AG04450 (cell line): ENCODE results near the gene FARS2. TPM values are rescaled to one million over a fixed set of nuclear protein-coding genes. Genes with fewer than 3 reads are reported as not detected.

ENCODE experiments used
- CTCF ChIA-PET: fragments of 300-600, 350-600 bp; formaldehyde crosslinking; extraction: SDS; loops from one replicate; lab custom pipeline; 2022; ENCODE audit warnings: antibody characterized with exemption, inconsistent platforms; lab: Charles Lee
- POLR2A ChIA-PET: fragments of 350-600 bp; formaldehyde crosslinking; extraction: SDS; loops from one replicate; lab custom pipeline; 2021; ENCODE audit warnings: antibody characterized with exemption, inconsistent platforms; lab: Yijun Ruan, JAX
- DNase-seq: peaks from one replicate; pipeline ENCODE4 v3.0.0-alpha.2; 2011; ENCODE audit warnings: low read depth, low spot score
- H3K27ac ChIP-seq: one replicate; pipeline ENCODE4 v1.5.1; 2012; ENCODE audit warnings: low read depth, low read length, control low read depth
- H3K27me3 ChIP-seq: one replicate; pipeline ENCODE4 v1.6.0; 2012; ENCODE audit warnings: low read length; ENCODE audit not compliant: control insufficient read depth, insufficient read depth
- H3K4me3 ChIP-seq: 2 replicates; pipeline ENCODE4 v1.5.1; 2011; ENCODE audit warnings: mild to moderate bottlenecking, low read depth, low read length, control low read depth
- H3K9me3 ChIP-seq: 2 replicates; pipeline ENCODE4 v1.5.1; 2012; ENCODE audit warnings: low read length; ENCODE audit not compliant: control insufficient read depth, insufficient read depth
- CTCF ChIP-seq: IDR thresholded peaks from 2 replicates; pipeline ENCODE4 v1.5.1; 2011; ENCODE audit warnings: low read depth, low read length, control low read depth, inconsistent platforms
- polyA plus RNA-seq: library from polyadenylated mRNA; depleted of rRNA; stranded (reverse); fragments of >200 nt; gene quantifications from 2 replicates; pipeline ENCODE4 v1.2.3, GENCODE V29; 2011

The FARS2 gene
- polyA plus RNA-seq, 1 experiment: 14.0 TPM

- ChIA-PET POLR2A (no interaction called here), CTCF (no interaction called here)
- no peak for DNase-seq
- Histone ChIP-seq H3K27ac (no peak overlapping the region), H3K4me3 (no peak overlapping the region), H3K27me3 (no peaks in the 10 kb centered on the region), H3K9me3 (peaks cover 14% of the 10 kb centered on the region; the same call in 1 of the 2 replicates)
- TF ChIP-seq CTCF: no peak
These were observed 62.7 kb downstream of the FARS2 start for GRCh38 chr6:5323979-5324378.

GRCh38 chr6:5325173-5325572, 63.9 kb downstream of the FARS2 start:
- DNase-seq: no peak
- no peaks in the 10 kb centered on the region for H3K27me3 ChIP-seq
- ChIA-PET POLR2A (no interaction called here), CTCF (interaction anchor here (1.4 kb wide), 1 partner anchor 9 kb away, joined by 3 read pairs; no protein-coding TSS in a partner anchor)
- no peak overlapping the region for H3K4me3 ChIP-seq
- H3K27ac ChIP-seq: no peak overlapping the region
- TF ChIP-seq CTCF: no peak
- peaks cover 14% of the 10 kb centered on the region; the same call in 1 of the 2 replicates for H3K9me3 ChIP-seq

DNA sequence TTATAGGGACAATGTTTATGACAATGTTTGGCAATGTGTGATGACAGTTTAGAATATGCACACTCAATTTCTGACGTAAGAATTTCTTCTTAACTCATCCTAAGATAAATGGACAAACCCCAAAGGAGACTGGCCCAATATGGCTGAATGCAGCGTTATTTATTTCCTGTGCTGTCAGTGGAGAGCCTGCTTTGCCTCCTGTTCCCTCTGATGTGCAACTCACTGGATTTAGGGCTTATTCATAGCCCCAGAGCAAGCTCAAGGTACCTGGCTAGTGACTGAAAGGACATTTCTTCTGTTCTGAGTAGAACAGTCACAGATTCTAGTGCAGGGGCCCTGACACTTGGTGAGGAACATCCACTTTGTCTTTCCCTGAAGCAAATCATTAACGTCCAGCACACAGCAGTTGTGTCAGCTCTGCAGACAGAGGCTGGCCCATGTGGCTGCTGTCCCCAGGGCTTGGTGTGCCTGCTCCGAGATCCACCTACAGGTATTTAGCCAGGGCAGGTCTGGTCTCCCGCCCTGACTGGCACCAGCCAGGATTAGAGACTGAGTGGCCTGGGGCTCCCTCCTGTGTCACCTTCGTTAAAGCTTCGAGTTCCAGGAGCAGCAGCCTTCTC, 64.8 kb downstream of the FARS2 start:
- Histone ChIP-seq H3K9me3 (peaks cover 14% of the 10 kb centered on the region; the same call in 1 of the 2 replicates), H3K27me3 (no peaks in the 10 kb centered on the region), H3K4me3 (no peak overlapping the region), H3K27ac (no peak overlapping the region)
- CTCF ChIA-PET: interaction anchor here (1.4 kb wide), 1 partner anchor 8 kb away, joined by 3 read pairs; no protein-coding TSS in a partner anchor
- no peak for TF ChIP-seq CTCF
- POLR2A ChIA-PET: no interaction called here
- DNase-seq: no peak

GRCh38 chr6:5328800-5329199, 67.5 kb downstream of the FARS2 start:
- Histone ChIP-seq H3K27ac (no peak overlapping the region), H3K27me3 (no peaks in the 10 kb centered on the region), H3K4me3 (no peak overlapping the region), H3K9me3 (peaks cover 10% of the 10 kb centered on the region; the same call in 1 of the 2 replicates)
- no peak for DNase-seq
- TF ChIP-seq CTCF: no peak
- POLR2A ChIA-PET: no interaction called here
- CTCF ChIA-PET: no interaction called here

DNA sequence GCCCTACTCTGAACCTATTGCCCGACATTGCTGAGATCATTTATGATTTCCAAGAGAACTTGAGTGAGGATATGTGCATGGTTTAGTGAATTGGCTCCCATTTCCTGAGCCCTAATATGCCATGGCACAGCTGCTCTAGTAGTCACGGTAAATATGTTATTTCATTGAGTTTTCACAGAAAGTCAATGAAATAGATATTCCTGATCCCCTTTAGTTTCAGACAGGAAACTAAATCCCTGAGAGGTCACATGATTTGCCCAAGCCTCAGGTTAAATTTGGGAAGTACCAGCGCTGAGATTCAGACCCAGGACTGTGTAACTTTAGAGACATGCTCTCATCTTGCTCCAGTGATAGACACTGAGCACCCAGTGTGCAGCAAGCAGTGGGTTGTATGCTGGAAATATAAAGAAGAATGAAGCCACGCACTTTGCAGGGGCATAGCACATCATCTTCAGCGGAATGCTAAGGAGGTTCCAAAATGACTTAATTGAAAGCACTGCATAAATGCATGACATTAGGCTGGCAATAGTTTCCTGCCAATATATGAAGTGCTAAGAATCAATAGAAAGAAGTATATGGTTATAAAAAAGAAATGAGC, 70.6 kb downstream of the FARS2 start:
- no peak for DNase-seq
- ChIA-PET CTCF (no interaction called here), POLR2A (no interaction called here)
- no peak overlapping the region for H3K27ac ChIP-seq
- H3K9me3 ChIP-seq: no peaks in the 10 kb centered on the region
- TF ChIP-seq CTCF: no peak
- no peak overlapping the region for H3K4me3 ChIP-seq
- no peaks in the 10 kb centered on the region for H3K27me3 ChIP-seq
